A549 (cell line): ENCODE results near the gene TMEM30A.

Experiments
- CHD4 ChIP-seq: fragments of 200-600 bp; sonication (generic); IDR thresholded peaks from 2 replicates; pipeline ENCODE4 v1.6.1; 2016; ENCODE audit warnings: antibody characterized with exemption, mild to moderate bottlenecking, borderline replicate concordance
- CTCF ChIP-seq: fragments of >200 bp; sonication (Bioruptor Twin); formaldehyde crosslinking; IDR thresholded peaks from 3 replicates; pipeline ENCODE4 v1.5.1; 2016
- HDAC2 ChIP-seq: fragments of 200-600 bp; sonication (generic); IDR thresholded peaks from 2 replicates; pipeline ENCODE4 v1.6.1; 2016
- HOXA7 ChIP-seq: fragments of 250-450 bp; sonication (Bioruptor Pico); IDR thresholded peaks from 2 replicates; pipeline ENCODE4 v1.5.0; 2020; ENCODE audit warnings: mild to moderate bottlenecking, moderate library complexity
- POLR2A ChIP-seq: IDR thresholded peaks from 2 replicates; pipeline ENCODE4 v1.6.1; 2012; ENCODE audit warnings: mild to moderate bottlenecking, low read length
- RCOR1 ChIP-seq: fragments of 150-350 bp; IDR thresholded peaks from 2 replicates; pipeline ENCODE4 v1.6.1; 2014; ENCODE audit warnings: antibody characterized with exemption, low read length, low read depth
- USF2 ChIP-seq: fragments of 450-650 bp; IDR thresholded peaks from 2 replicates; pipeline ENCODE4 v1.6.1; 2014; ENCODE audit warnings: antibody characterized with exemption

DNA sequence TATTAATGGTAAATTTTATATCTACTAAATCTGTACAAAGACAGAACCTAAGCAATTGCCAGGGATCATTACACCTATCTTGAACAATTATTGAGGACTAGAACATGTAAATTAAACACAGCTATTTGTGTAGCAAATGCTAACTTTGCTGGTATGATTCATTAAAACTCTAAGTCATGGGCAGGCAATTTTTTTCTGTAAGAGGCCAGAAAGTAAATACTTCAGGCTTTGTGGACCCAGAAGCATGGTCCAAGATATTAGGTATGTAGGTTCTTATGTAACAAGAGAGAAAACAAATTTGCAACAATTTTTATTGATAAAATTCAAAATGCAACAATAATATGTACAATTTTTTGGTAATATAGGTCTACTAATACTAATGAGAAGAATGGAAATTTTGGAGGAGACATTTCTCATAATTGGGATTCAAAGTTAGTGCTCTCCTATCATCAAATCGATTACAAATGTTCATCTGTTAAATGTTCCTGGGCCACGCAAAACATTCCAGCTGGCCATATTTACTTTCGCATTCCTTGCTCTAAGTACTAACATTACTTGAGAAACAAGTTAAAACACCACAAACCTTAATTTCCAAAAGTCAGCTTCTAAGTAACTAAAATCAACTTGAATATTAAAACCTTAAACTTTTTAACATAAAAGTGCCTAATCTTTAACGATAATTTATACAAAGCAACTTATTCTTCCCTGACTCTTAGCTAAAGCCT is 4.3 kb downstream of the TMEM30A start:
- TF ChIP-seq RCOR1 (no peak), HDAC2 (no peak), USF2 (no peak), POLR2A (no peak), CTCF (no peak), CHD4 (no peak), HOXA7 (CRISPR knock-in tag) (no peak)
